Mesenteric fat pad (tissue), 1 donor: ENCODE measurements around the gene TNFSF4. TPM values are rescaled to one million over a fixed set of nuclear protein-coding genes. Genes with fewer than 3 reads are reported as not detected.
"Not testable (repeated sequence)": the region's sequence is repeated elsewhere in the genome, so short reads cannot be mapped to it uniquely, and the experiment has no call there.

ENCODE experiments used
- DNase-seq: peaks from one replicate; pipeline ENCODE4 v3.0.0-alpha.2; 2020; ENCODE audit warnings: low spot score
- total RNA-seq: library from RNA; stranded (reverse); fragmentation: NEBNext Ultra II Directional; extraction: Animal tissue kit (Norgen Biotek cat#: 25700); gene quantifications from one replicate; pipeline ENCODE4 v1.2.1, GENCODE V29; 2021
- donor health status: DM: yes; HTN: yes; CAD: no.

TNFSF4 gene
- total RNA-seq, 1 donor from 2014 or later, result 0.45 TPM

GRCh38 chr1:173164686-173165085, 42.4 kb downstream of the TNFSF4 start:
- DNase-seq, result no peak

GRCh38 chr1:173164178-173164577, 43.0 kb downstream of the TNFSF4 start:
- DNase-seq, result no peak

GRCh38 chr1:173163222-173163621, 43.9 kb downstream of the TNFSF4 start:
- no peak for DNase-seq

GRCh38 chr1:173162601-173163000, 44.5 kb downstream of the TNFSF4 start:
- DNase-seq, result no peak

GRCh38 chr1:173161510-173162221, 45.5 kb downstream of the TNFSF4 start:
- no peak for DNase-seq

- DNase-seq, result not testable (repeated sequence)
Measured at GRCh38 chr1:173153964-173154363, 53.2 kb downstream of the TNFSF4 start.

- no peak for DNase-seq
Measured at GRCh38 chr1:173153503-173153902, 53.6 kb downstream of the TNFSF4 start.

GRCh38 chr1:173152598-173152997, 54.5 kb downstream of the TNFSF4 start:
- DNase-seq, result no peak

GRCh38 chr1:173150795-173151194, 56.3 kb downstream of the TNFSF4 start:
- DNase-seq, result no peak

- no peak for DNase-seq
Measured at GRCh38 chr1:173149887-173150286, 57.2 kb downstream of the TNFSF4 start.

- no peak for DNase-seq
Measured at GRCh38 chr1:173148971-173149370, 58.2 kb downstream of the TNFSF4 start.

- no peak for DNase-seq
Measured at GRCh38 chr1:173148545-173148944, 58.6 kb downstream of the TNFSF4 start.

- no peak for DNase-seq
Measured at GRCh38 chr1:173140733-173141132, 66.4 kb downstream of the TNFSF4 start.

GRCh38 chr1:173139706-173140105, 67.4 kb downstream of the TNFSF4 start:
- no peak for DNase-seq

GRCh38 chr1:173137107-173137706, 69.9 kb downstream of the TNFSF4 start:
- no peak for DNase-seq

- DNase-seq, result no peak
Measured at GRCh38 chr1:173134800-173135199, 72.3 kb downstream of the TNFSF4 start.

GRCh38 chr1:173134029-173134428, 73.1 kb downstream of the TNFSF4 start:
- no peak for DNase-seq

Other genes with a start within 250 kb of the TNFSF4 start
- not detected for gene TNFSF18, start 156.4 kb downstream of the TNFSF4 start, total RNA-seq